HG02759 (cell line): Measurements from ENCODE around the gene CADPS.

Experiments used
- ATAC-seq: cut with Tn5 transposase; IDR thresholded peaks from one replicate; pipeline ENCODE4 v1.9.1; 2021; ENCODE audit warnings: mild to moderate bottlenecking, moderate library complexity; ENCODE audit not compliant: unreplicated experiment

Gene CADPS

GRCh38 chr3:62815981-62816380 is 59.2 kb downstream of the CADPS start:
- no peak for ATAC-seq

- ATAC-seq, result no peak
Observed at GRCh38 chr3:62812631-62813030, 62.6 kb downstream of the CADPS start.

DNA sequence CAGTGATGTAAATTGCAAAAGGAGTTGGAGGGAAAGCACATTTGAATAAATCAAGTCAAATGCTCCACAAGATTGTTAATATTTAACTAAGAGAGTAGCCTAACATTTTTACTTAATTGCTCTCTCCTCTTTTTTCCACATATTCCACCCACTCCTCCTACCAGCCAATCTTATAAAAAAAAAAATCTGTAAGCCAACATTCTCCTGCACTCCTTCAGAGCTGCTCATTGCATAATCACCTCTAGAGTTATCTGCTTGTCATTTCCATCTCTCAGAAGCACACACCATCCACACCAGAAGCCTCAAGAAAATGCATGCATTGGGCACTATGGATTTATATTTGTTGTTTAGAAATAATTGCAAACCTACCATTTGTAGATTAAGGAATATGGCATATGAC is 64.1 kb downstream of the CADPS start:
- no peak for ATAC-seq

DNA sequence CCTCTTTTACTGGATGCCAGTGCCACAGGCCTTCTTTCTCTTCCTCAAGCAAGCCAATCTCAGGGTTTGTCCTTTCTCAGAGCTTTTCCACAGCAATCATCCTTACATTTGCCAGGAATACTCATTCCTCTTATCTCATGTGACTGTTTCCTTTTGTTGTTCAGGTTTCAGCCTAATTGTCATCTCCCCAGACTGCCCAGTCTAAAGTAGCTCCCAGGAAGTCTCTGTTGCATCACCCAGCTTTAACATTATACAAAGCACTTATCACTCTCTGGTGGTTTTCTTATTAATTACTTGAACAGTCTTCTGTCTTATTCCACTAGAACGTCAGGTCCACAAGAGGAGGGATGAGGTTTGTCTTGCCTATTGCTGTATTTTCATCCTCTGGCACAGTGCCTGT is 65.8 kb downstream of the CADPS start:
- ATAC-seq, result no peak

DNA sequence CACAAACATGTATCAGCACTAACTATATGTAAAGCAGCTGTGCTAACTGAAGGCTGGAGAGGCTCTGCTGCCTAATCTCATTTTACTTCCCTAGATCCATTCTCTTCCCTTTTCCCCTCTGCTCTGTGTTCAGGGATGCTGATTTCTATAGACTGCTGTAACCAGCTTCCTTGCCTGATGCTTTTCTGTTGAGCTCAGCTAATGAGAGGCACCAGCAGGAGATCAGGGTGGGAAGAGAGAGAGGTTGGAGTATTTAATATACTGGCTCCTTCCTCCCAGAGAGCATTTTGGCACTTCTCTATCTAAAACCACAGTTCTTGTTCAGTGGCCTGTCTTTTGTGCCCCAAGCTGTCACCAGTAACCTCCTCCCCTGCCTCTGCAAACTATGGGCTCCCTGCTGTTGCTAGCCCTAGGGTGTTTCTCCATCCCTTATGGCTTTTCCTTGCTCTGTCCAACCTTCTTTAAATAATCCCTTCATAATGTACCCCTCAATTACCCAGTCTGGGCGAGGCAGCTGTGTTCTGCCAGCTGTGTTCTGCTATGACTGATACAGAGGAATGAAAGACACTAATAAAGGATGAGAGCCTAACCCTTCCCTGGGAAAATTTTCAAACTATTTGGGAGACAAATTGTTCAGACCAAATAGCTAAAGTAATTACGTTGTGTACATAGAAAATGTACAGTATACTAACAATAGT is 69.5 kb downstream of the CADPS start:
- ATAC-seq, result no peak

- ATAC-seq, result no peak
Observed at GRCh38 chr3:62805106-62805505, 70.1 kb downstream of the CADPS start.

DNA sequence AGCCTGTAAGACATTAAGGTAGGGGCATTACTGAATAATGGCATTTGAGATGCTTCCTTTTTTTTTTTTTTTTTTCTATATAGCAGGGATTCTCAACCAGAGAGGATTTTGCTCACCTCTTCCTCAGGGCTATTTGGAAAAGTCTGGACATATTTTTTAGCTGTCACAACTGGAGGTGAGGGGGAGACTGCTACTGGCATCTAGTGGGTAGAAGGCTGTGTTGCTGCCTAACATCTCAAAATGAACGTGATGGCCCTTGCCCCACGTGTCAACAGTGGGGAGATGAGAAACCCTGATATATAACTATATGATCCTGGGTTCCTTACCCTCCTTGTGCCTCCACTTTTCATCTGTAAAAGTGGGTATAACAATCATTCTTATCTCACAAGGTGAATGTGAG is 71.9 kb downstream of the CADPS start:
- ATAC-seq, result no peak

DNA sequence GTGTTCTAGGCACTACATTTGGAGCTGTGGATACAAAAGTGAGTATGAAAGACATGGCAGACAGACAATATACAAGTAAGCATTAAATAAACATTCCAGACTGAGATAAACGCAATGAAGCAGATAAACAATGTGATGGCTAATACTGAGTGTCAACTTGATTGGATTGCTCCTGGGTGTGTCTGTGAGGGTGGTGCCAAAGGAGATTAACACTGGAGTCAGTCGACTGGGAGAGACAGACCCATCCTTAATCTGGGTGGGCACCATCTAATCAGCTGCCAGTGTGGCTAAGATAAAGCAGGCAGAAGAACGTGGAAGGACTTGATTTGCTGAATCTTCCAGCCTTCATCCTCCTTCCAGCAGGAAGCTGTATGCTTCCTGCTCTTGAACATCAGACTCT is 77.2 kb downstream of the CADPS start:
- no peak for ATAC-seq

GRCh38 chr3:62797132-62797531 is 78.1 kb downstream of the CADPS start:
- no peak for ATAC-seq

DNA sequence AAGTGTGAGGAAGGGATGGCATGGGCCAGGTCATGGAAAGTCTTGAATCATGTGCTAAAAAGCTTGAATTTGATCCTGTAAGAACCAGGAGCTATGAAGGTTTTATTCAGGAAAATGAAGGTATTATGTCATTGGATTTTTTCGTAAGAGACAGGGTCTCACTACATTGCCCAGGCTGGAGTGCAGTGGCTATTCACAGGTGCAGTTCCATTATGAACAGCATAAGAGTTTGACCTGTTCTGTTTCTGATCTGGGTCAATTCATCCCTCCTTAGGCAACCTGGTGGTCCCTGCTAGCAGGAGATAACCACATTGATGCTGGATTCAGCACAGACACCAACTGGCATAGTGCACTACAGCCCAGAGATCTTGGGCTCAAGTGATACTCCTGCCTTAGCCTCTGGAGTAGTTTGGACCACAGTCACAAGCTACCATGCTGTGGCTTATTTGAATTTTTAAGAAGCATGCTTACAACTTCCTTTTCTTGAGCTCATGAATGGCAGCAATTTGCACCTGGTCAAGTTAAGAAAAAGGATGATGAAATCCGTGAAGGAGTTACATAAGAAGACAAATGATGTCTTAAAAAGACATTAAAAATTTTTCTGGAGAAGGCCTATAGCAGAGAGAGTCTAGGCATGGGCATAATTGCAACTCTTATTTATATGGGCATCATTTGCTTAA is 79.1 kb downstream of the CADPS start:
- no peak for ATAC-seq

- no peak for ATAC-seq
Observed at GRCh38 chr3:62793946-62794345, 81.3 kb downstream of the CADPS start.

DNA sequence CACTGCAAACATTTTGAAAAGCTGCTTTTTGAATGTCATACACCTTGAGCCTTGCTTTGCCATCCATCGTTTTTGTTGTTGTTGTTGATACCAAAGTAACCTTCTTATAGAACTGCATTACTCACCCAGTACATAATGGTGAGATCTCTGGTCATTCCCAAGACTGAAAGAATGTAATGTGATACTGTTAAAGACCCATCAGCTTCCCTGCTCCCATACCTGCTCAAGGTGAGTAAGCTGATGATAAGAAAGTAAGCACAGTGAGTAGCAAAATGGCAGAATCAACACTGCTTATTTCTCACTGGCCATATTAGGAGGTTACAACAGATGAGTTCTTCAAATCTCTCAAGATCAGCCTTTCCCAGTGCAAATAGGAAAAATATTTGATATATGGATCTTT is 89.8 kb downstream of the CADPS start:
- ATAC-seq, result no peak

- no peak for ATAC-seq
Observed at GRCh38 chr3:62781121-62781520, 94.1 kb downstream of the CADPS start.

DNA sequence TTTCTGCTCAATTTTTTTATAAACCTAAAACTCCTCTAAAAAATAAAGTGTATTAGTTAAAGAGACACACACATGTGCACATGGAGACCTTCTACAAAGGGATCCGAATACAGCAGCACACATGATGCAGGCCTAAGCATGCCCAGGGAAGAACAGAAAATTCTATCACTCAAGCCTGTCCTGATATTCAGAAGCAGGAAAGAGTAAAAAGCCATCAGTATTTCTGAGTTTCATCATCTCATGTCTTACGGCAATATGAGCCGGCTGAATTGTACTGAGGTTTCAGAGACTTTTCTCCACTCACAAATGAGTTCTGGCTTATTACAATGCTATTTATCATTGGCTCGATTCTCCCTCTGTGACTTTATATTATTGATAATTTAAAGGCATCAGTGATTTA is 97.5 kb downstream of the CADPS start:
- ATAC-seq, result no peak

GRCh38 chr3:62777130-62777529 is 98.1 kb downstream of the CADPS start:
- no peak for ATAC-seq

- no peak for ATAC-seq
Observed at GRCh38 chr3:62774221-62774620, 101.0 kb downstream of the CADPS start.

GRCh38 chr3:62771331-62772072 is 103.7 kb downstream of the CADPS start:
- ATAC-seq, result no peak

- ATAC-seq, result no peak
Observed at GRCh38 chr3:62768896-62769295, 106.3 kb downstream of the CADPS start.

- no peak for ATAC-seq
Observed at GRCh38 chr3:62761711-62762110, 113.5 kb downstream of the CADPS start.

GRCh38 chr3:62761311-62761710 is 113.9 kb downstream of the CADPS start:
- ATAC-seq, result no peak

DNA sequence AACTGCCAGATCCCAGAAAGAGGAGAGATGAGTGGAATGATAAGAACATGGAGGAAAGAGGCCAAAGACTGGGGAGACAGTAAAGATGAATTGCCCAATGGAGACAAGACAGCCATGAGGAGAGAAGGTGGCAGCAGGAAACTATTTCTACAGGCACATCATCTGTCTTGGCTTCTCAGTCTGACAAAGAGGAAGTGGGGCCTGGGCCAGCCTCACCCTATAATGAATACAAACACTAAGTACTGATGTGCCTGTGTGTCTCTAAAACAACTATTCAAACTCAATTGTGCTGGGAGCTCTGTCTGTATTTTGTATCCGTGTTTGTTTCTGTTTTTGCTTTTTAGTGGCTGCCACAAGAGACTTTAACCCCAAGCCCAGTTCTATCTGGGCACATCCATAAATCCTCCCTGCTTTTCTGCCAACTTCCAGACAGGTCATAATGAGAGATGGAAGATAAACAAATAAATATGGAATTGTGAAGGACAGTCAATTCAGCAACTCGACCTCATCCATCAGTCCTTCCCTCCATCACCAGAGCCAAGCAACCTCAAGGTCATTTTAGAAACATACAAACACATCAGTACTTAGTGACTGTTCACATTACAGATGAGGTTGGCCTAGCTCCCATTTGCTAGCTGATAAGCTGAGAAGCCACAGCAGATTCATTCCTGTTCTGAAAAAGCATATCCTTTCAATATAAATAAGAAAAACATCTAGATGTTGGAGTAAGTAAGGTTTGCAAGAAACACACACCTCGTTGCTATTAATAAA is 116.7 kb downstream of the CADPS start:
- no peak for ATAC-seq
